HepG2 (cell line): ENCODE data around the gene SRCIN1. TPM values are rescaled to one million over a fixed set of nuclear protein-coding genes. Genes with fewer than 3 reads are reported as not detected.
A peak's percentile ranks its signal among the peaks of the same experiment; 100 is the strongest.

Experiments
- BCL6 ChIP-seq: IDR thresholded peaks from 2 replicates; pipeline ENCODE4 v1.6.1; 2016; ENCODE audit warnings: missing genetic modification reagents, missing compliant biosample characterization
- CREB1 ChIP-seq, 2 experiments: fragments of 450-650 bp in 1 of 2; IDR thresholded peaks; 2 replicates each; pipeline ENCODE4 v1.6.1; 2016 to 2017; ENCODE audit warnings: control low read depth in 1 of 2, mild to moderate bottlenecking in 1 of 2, missing compliant biosample characterization in 1 of 2, missing genetic modification characterization in 1 of 2
- ESRRA ChIP-seq: sonication (generic); formaldehyde crosslinking; IDR thresholded peaks from 2 replicates; pipeline ENCODE4 v1.5.1; 2020; ENCODE audit warnings: mild to moderate bottlenecking, low read depth, missing genetic modification reagents
- GABPB1 ChIP-seq: IDR thresholded peaks from 2 replicates; pipeline ENCODE4 v1.6.1; 2016; ENCODE audit warnings: mild to moderate bottlenecking, missing genetic modification reagents, moderate library complexity, missing compliant biosample characterization
- HDAC6 ChIP-seq: fragments of 200-600 bp; sonication (generic); IDR thresholded peaks from 2 replicates; pipeline ENCODE4 v1.7.0; 2017; ENCODE audit warnings: mild to moderate bottlenecking, antibody characterized with exemption, low read length, low read depth
- HMG20A ChIP-seq: IDR thresholded peaks from 2 replicates; pipeline ENCODE4 v1.6.1; 2016; ENCODE audit warnings: borderline replicate concordance
- ISL2 ChIP-seq: sonication (generic); formaldehyde crosslinking; IDR thresholded peaks from 2 replicates; pipeline ENCODE4 v1.5.0; 2020; ENCODE audit warnings: missing genetic modification reagents
- ISX ChIP-seq: sonication (generic); formaldehyde crosslinking; conservative IDR thresholded peaks from 2 replicates; pipeline ENCODE4 v1.5.0; 2020; ENCODE audit warnings: missing genetic modification reagents
- MED13 ChIP-seq: sonication (generic); formaldehyde crosslinking; IDR thresholded peaks from 2 replicates; pipeline ENCODE4 v1.5.0; 2020; ENCODE audit warnings: missing genetic modification reagents
- SIX1 ChIP-seq: sonication (generic); formaldehyde crosslinking; IDR thresholded peaks from 2 replicates; pipeline ENCODE4 v1.4.0; 2020; ENCODE audit warnings: missing genetic modification reagents, borderline replicate concordance
- SNRNP70 ChIP-seq: fragments of 200-400 bp; formaldehyde crosslinking; IDR thresholded peaks from 2 replicates; pipeline ENCODE4 v1.6.1; 2017; ENCODE audit warnings: mild to moderate bottlenecking, low read depth, low read length, moderate library complexity
- SSRP1 ChIP-seq: IDR thresholded peaks from 2 replicates; pipeline ENCODE4 v1.6.1; 2016; ENCODE audit warnings: control low read depth
- TBX2 ChIP-seq: sonication (generic); formaldehyde crosslinking; IDR thresholded peaks from 2 replicates; pipeline ENCODE4 v1.5.0; 2020; ENCODE audit warnings: missing genetic modification reagents, mild to moderate bottlenecking, borderline replicate concordance
- TBX3 ChIP-seq: fragments of 450-650 bp; IDR thresholded peaks from 2 replicates; pipeline ENCODE4 v1.6.1; 2017; ENCODE audit warnings: antibody characterized with exemption, mild to moderate bottlenecking, inconsistent platforms, borderline replicate concordance
- ZBTB21 ChIP-seq: sonication (generic); formaldehyde crosslinking; IDR thresholded peaks from 2 replicates; pipeline ENCODE4 v1.4.0; 2020; ENCODE audit warnings: missing genetic modification reagents
- ZFP37 ChIP-seq: sonication (generic); formaldehyde crosslinking; IDR thresholded peaks from 2 replicates; pipeline ENCODE4 v1.4.0; 2020; ENCODE audit warnings: missing genetic modification reagents, borderline replicate concordance
- ZNF10 ChIP-seq: sonication (generic); formaldehyde crosslinking; IDR thresholded peaks from 2 replicates; pipeline ENCODE4 v1.4.0; 2020; ENCODE audit warnings: mild to moderate bottlenecking, low read depth, missing genetic modification reagents, borderline replicate concordance
- ZNF274 ChIP-seq: sonication (generic); formaldehyde crosslinking; IDR thresholded peaks from 2 replicates; pipeline ENCODE4 v1.5.1; 2020; ENCODE audit warnings: mild to moderate bottlenecking, missing genetic modification reagents
- ZNF350 ChIP-seq: sonication (generic); formaldehyde crosslinking; IDR thresholded peaks from 2 replicates; pipeline ENCODE4 v1.4.0; 2020; ENCODE audit warnings: mild to moderate bottlenecking, low read depth, missing genetic modification reagents, borderline replicate concordance
- ZNF441 ChIP-seq: sonication (generic); formaldehyde crosslinking; IDR thresholded peaks from 2 replicates; pipeline ENCODE4 v1.7.0; 2021; ENCODE audit warnings: missing genetic modification reagents, borderline replicate concordance
- ZNF572 ChIP-seq: sonication (generic); formaldehyde crosslinking; IDR thresholded peaks from 2 replicates; pipeline ENCODE4 v1.5.1; 2020; ENCODE audit warnings: mild to moderate bottlenecking, missing genetic modification reagents
- ZNF598 ChIP-seq: sonication (generic); formaldehyde crosslinking; IDR thresholded peaks from 2 replicates; pipeline ENCODE4 v1.5.1; 2020; ENCODE audit warnings: mild to moderate bottlenecking, missing genetic modification reagents, borderline replicate concordance
- ZNF619 ChIP-seq: sonication (generic); formaldehyde crosslinking; IDR thresholded peaks from 2 replicates; pipeline ENCODE4 v1.4.0; 2020; ENCODE audit warnings: mild to moderate bottlenecking, missing genetic modification reagents
- ZNF83 ChIP-seq: sonication (generic); formaldehyde crosslinking; IDR thresholded peaks from 2 replicates; pipeline ENCODE4 v1.4.0; 2020; ENCODE audit warnings: missing genetic modification reagents, mild to moderate bottlenecking, borderline replicate concordance
- polyA plus RNA-seq, 8 experiments: library from polyadenylated mRNA; depleted of rRNA in 3 of 8; stranded (reverse) in 7 of 8; unstranded in 1 of 8; fragments of >200 nt; fragmentation: Illumina TruSeq in 4 of 8; extraction: Trizol in 4 of 8; gene quantifications; 2 replicates each; pipeline versions ENCODE4 v1.2.1 to v1.2.3, GENCODE V29; 2011 to 2016; ENCODE audit warnings: low read depth in 4 of 8, missing spikeins in 1 of 8, mixed read lengths in 1 of 8; ENCODE audit not compliant: insufficient read depth in 1 of 8
- total RNA-seq, 5 experiments: library from RNA; depleted of rRNA; stranded (reverse); fragments of >200 nt; fragmentation: Illumina TruSeq; extraction: Trizol; gene quantifications; 2 replicates each; pipeline ENCODE4 v1.2.3, GENCODE V29; 2016; ENCODE audit warnings: low read depth in 1 of 5
- TF ChIP-seq, protein P1 (sequence below): IDR thresholded peaks from 2 replicates; pipeline ENCODE4 v1.6.1; 2012; ENCODE audit warnings: low read depth, low read length, improper control_type of control experiment
- TF ChIP-seq, protein P2 (sequence below): sonication (generic); formaldehyde crosslinking; IDR thresholded peaks from 2 replicates; pipeline ENCODE4 v1.5.1; 2020; ENCODE audit warnings: mild to moderate bottlenecking, moderate library complexity, missing genetic modification reagents
- TF ChIP-seq, protein P3 (sequence below): sonication (generic); formaldehyde crosslinking; conservative IDR thresholded peaks from 2 replicates; pipeline ENCODE4 v1.8.1; 2023; ENCODE audit warnings: missing genetic modification reagents

The SRCIN1 gene
- total and polyA plus RNA-seq, 2 of the 13 experiments (the other 11 are each of a cell fraction or from before 2014, with no cell fraction given), result 1.2 to 9.6 TPM

DNA sequence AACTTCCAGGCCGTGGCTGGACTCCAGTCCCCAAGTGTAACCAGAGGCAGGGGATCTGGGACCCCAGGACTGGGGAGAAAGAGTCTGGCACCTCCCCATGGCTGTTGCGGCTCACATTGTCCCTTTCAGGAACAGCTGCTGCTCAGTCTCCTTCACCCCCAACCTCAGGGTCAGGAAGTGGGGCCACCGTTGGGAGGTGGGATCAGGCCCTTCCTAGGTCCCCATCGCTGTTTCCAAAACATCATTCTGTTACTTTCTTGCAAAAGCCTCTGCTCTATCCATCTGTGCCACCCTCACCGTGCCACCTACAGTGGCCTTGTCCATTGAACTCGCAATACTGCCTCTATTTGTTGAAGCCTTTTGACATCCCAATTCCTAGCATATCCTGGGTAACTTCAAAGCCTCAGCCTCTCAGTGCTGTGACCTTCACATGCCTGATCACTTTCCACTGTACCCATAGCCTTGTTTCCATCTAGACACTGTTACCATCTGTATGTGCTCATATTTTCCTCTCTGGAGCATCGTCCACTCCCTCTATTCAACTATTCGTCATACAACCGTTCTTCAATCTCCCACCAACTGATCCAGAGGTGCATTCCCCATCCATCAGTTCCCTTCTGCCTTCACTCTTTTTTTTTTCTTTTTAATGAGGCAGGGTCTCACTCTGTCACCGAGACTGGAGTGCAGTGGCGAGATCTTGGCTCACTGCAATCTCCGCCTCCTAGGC, 15.0 kb upstream of the SRCIN1 start (continued):
- peak; percentile 98 for TF ChIP-seq HMG20A (CRISPR knock-in tag)
- no peak for TF ChIP-seq SNRNP70
- TF ChIP-seq ZNF598, result no peak
- TF ChIP-seq ESRRA (CRISPR knock-in tag), result peak; percentile 96
- TF ChIP-seq CREB1 (IDR thresholded peaks at IDR 0.05), result peak; percentile 77
- TF ChIP-seq CREB1 (CRISPR knock-in tag; IDR thresholded peaks at IDR 0.05), result peak; percentile 49; the same call in 1 of the 2 replicates
- peak; percentile 94 for TF ChIP-seq SIX1 (CRISPR knock-in tag)
- TF ChIP-seq ZNF441 (CRISPR knock-in tag), result no peak; the same call in 1 of the 2 replicates
- TF ChIP-seq, protein P1, sequence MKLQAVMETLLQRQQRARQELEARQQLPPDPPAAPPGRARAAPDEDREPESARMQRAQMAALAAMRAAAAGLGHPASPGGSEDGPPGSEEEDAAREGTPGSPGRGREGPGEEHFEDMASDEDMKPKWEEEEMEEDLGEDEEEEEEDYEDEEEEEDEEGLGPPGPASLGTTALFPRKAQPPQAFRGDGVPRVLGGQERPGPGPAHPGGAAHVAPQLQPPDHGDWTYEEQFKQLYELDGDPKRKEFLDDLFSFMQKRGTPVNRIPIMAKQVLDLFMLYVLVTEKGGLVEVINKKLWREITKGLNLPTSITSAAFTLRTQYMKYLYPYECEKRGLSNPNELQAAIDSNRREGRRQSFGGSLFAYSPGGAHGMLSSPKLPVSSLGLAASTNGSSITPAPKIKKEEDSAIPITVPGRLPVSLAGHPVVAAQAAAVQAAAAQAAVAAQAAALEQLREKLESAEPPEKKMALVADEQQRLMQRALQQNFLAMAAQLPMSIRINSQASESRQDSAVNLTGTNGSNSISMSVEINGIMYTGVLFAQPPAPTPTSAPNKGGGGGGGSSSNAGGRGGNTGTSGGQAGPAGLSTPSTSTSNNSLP, result peak; percentile 75
- TF ChIP-seq TBX3, result peak; percentile 91
- TF ChIP-seq ZFP37, result peak; percentile 82; the same call in 1 of the 2 replicates
- peak; percentile 94 for TF ChIP-seq BCL6 (CRISPR knock-in tag)
- TF ChIP-seq ISL2, result peak; percentile 91
- TF ChIP-seq ISX (CRISPR knock-in tag), result no peak
- TF ChIP-seq MED13, result peak; percentile 96
- no peak for TF ChIP-seq ZNF572 (CRISPR knock-in tag)
- peak; percentile 23; the same call in 1 of the 2 replicates for TF ChIP-seq ZNF350
- TF ChIP-seq, protein P2, sequence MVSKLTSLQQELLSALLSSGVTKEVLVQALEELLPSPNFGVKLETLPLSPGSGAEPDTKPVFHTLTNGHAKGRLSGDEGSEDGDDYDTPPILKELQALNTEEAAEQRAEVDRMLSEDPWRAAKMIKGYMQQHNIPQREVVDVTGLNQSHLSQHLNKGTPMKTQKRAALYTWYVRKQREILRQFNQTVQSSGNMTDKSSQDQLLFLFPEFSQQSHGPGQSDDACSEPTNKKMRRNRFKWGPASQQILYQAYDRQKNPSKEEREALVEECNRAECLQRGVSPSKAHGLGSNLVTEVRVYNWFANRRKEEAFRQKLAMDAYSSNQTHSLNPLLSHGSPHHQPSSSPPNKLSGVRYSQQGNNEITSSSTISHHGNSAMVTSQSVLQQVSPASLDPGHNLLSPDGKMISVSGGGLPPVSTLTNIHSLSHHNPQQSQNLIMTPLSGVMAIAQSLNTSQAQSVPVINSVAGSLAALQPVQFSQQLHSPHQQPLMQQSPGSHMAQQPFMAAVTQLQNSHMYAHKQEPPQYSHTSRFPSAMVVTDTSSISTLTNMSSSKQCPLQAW, result peak; percentile 89
- TF ChIP-seq, protein P3, sequence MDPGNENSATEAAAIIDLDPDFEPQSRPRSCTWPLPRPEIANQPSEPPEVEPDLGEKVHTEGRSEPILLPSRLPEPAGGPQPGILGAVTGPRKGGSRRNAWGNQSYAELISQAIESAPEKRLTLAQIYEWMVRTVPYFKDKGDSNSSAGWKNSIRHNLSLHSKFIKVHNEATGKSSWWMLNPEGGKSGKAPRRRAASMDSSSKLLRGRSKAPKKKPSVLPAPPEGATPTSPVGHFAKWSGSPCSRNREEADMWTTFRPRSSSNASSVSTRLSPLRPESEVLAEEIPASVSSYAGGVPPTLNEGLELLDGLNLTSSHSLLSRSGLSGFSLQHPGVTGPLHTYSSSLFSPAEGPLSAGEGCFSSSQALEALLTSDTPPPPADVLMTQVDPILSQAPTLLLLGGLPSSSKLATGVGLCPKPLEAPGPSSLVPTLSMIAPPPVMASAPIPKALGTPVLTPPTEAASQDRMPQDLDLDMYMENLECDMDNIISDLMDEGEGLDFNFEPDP (CRISPR knock-in tag), result no peak
- no peak; the same call in 1 of the 2 replicates for TF ChIP-seq ZNF274 (CRISPR knock-in tag)
- TF ChIP-seq ZNF619 (CRISPR knock-in tag), result peak; percentile 20; the same call in 1 of the 2 replicates
- no peak for TF ChIP-seq HDAC6
- TF ChIP-seq TBX2 (CRISPR knock-in tag), result peak; percentile 98
- TF ChIP-seq SSRP1 (CRISPR knock-in tag), result no peak
- TF ChIP-seq ZNF10 (CRISPR knock-in tag), result no peak
- peak; percentile 52; the same call in 1 of the 2 replicates for TF ChIP-seq GABPB1 (CRISPR knock-in tag)
- no peak for TF ChIP-seq ZNF83 (CRISPR knock-in tag)
- peak; percentile 86; the same call in 1 of the 2 replicates for TF ChIP-seq ZBTB21 (CRISPR knock-in tag)
